ENCODE results near the gene EPN3. TPM values are rescaled to one million over a fixed set of nuclear protein-coding genes. Genes with fewer than 3 reads are reported as not detected.

Gene EPN3
- total RNA-seq, 1 donor from 2014 or later, result 0.84 TPM

DNA sequence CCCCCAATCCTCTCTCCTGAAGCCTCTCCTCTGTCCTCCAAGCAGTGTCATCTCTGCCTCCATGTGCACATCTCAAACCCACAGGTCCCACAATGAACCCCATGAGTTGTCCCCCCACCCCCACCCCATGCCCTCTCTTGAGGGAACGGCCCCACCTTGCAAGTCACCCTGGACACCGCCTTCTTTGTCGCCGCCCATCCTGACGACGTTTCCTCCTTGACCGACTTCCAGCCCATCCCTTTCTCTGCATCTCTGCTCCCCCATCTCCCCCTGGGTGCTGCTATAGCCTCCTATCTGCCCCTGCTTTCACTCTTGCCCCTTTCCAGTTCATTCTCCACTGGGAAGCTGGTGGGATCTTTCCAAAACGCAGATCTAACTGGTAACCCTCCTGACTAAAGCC is 12.8 kb downstream of the EPN3 start:
- no peak for DNase-seq (ENCODE audit: low read depth)
- Histone ChIP-seq H3K4me3 (ENCODE audit: low read depth, low read length) (no peak overlapping the region), H3K36me3 (ENCODE audit: control insufficient read depth, insufficient read depth, low read length) (no peaks in the 10 kb centered on the region), H3K27me3 (ENCODE audit: control insufficient read depth, insufficient read depth, low read length) (no peaks in the 10 kb centered on the region)
- no peak for TF ChIP-seq CTCF (IDR thresholded peaks at IDR 0.05; ENCODE audit: insufficient read depth, low read length, poor library complexity, severe bottlenecking)

DNA sequence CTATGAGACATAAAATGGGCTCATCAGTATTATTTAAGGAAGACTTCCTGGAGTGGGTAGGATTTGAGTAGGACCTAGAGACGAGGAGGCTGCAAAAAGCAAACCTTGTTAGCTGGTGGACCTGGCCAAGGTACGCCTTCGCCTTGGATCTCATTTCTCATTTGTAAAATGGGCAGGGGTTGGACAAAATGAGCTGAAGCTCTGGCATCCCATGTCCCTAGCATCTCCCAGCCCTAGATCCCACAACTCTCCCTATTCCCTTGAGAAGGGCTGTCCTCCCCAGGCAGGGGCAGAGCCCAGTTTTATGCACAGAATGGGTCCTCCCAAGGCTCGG is 14.1 kb downstream of the EPN3 start:
- Histone ChIP-seq H3K4me3 (ENCODE audit: low read depth, low read length) (no peak overlapping the region), H3K36me3 (ENCODE audit: control insufficient read depth, insufficient read depth, low read length) (no peaks in the 10 kb centered on the region), H3K27me3 (ENCODE audit: control insufficient read depth, insufficient read depth, low read length) (no peaks in the 10 kb centered on the region)
- TF ChIP-seq CTCF (IDR thresholded peaks at IDR 0.05; ENCODE audit: insufficient read depth, low read length, poor library complexity, severe bottlenecking), result no peak
- DNase-seq (ENCODE audit: low read depth), result no peak

DNA sequence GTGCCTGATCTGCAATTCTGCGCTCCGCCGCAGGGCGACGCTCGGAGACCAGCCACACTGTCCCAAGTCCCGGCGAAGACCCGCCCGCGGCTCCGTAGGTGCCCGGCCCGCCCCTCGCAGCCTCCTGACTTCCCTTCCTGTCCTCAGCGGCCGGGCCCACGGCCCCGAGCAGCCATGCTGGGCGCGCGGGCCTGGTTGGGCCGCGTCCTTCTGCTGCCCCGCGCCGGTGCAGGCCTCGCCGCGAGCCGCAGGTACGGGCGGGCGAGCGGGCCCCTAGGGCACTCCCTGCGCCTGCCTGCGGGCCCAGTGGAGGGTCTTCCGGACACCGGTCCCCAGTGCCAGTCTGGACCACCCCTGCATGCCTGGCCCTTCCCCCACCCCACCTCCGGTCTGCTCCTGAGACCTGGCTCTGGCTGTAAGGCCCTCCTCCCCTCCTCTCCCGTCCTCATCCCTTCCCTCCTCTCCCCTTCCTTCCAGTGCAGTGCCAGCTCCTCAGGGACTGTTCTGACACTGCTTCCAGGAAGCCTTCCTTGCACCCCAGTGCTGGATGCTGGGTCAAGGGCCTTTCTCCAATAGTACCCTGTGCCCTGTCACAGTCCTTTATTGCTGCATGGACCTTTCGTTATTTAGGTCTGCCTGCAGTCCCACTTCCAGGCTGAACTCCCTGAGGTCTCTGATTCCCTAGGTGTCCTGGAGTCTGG is 14.7 kb downstream of the EPN3 start, which contains the start of gene SPATA20:
Gene SPATA20 (plus strand): TSS at position 140 of the 701 bp plus-strand sequence. CDS start 35 bp downstream, at position 175.
- Histone ChIP-seq H3K4me3 (ENCODE audit: low read depth, low read length) (peak within 1 kb of the TSS; percentile 50), H3K27me3 (ENCODE audit: control insufficient read depth, insufficient read depth, low read length) (no peaks in the 10 kb centered on the region), H3K36me3 (ENCODE audit: control insufficient read depth, insufficient read depth, low read length) (no peaks in the 10 kb centered on the region)
- DNase-seq (ENCODE audit: low read depth), result peak; percentile 63
- peak; percentile 95 for TF ChIP-seq CTCF (IDR thresholded peaks at IDR 0.05; ENCODE audit: insufficient read depth, low read length, poor library complexity, severe bottlenecking)

- DNase-seq (ENCODE audit: low read depth), result no peak
- no peaks in the 10 kb centered on the region for H3K27me3 ChIP-seq (ENCODE audit: control insufficient read depth, insufficient read depth, low read length)
- H3K4me3 ChIP-seq (ENCODE audit: low read depth, low read length), result peak overlapping the region; percentile 50
- no peaks in the 10 kb centered on the region for H3K36me3 ChIP-seq (ENCODE audit: control insufficient read depth, insufficient read depth, low read length)
- TF ChIP-seq CTCF (IDR thresholded peaks at IDR 0.05; ENCODE audit: insufficient read depth, low read length, poor library complexity, severe bottlenecking), result no peak
Measured at GRCh38 chr17:50547736-50548083, 15.2 kb downstream of the EPN3 start.

GRCh38 chr17:50548831-50549230 is 16.3 kb downstream of the EPN3 start:
- no peaks in the 10 kb centered on the region for H3K27me3 ChIP-seq (ENCODE audit: control insufficient read depth, insufficient read depth, low read length)
- H3K4me3 ChIP-seq (ENCODE audit: low read depth, low read length), result no peak overlapping the region
- no peak for DNase-seq (ENCODE audit: low read depth)
- H3K36me3 ChIP-seq (ENCODE audit: control insufficient read depth, insufficient read depth, low read length), result no peaks in the 10 kb centered on the region
- TF ChIP-seq CTCF (IDR thresholded peaks at IDR 0.05; ENCODE audit: insufficient read depth, low read length, poor library complexity, severe bottlenecking), result no peak
